HG03175 (cell line): Measurements from ENCODE around the gene TELO2.

Source experiments
- ATAC-seq: cut with Tn5 transposase; IDR thresholded peaks from one replicate; pipeline ENCODE4 v1.9.1; 2021; ENCODE audit warnings: mild to moderate bottlenecking, moderate library complexity; ENCODE audit not compliant: unreplicated experiment

The TELO2 gene

GRCh38 chr16:1550069-1550468 is 56.9 kb downstream of the TELO2 start:
- no peak for ATAC-seq

DNA sequence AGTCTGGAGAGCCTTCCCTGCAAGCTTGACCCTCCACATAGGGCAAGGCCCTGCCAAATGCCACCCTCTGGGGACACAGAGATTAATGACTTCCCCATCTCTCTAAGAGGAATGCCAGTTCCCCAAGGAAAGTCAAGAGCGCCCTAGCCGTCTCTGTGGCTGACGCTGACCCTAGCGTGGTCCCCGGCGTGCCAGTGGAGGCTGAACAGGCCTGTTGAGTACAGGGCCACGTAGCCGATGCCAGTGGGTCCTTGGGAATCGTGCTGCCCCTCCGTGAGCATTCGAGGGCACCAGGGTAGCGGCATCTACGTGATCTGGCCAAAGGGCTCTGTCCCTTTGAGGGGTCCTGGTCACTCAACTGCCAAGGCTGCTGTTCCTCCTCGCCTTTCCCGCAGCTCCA is 57.5 kb downstream of the TELO2 start:
- no peak for ATAC-seq

DNA sequence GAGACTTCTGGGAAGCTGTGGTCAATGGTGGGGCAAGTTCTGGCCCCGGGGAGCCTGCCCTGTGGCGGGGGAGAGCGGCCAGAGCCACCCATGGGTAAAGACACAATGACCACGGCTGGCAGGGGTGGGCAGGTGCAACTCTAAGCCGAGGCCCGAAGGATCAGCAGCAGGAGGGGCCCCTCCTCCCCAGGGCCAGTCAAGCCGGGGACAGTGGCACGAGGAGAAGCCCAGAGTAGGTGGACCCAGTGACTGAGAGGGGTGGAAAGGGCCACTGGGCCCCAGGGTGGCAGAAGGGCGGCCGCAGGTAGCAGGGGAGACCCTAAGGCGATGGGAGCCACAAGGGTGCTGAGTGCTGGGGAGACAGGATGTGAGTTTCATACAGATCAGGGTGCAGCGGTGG is 58.0 kb downstream of the TELO2 start:
- ATAC-seq: no peak

DNA sequence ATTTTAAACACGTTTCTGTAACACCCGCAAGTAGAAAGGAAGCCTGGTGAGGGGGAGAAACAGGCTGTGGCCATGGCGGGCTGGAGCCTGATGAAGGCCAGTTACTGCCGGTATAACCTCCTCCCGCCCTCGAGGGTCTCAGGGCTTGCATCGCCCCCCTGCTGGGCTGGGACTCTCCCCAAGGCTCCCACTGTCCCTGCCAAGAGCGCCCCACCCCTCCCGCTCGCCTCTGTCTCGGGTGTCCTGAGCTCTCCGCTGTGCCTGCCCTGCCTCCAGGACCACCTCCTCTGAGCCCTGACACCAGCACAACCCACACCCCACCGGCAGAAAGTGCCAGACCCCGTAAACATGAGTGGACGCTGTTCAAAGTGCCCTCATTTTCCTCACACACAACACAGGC is 59.0 kb downstream of the TELO2 start:
- no peak for ATAC-seq

DNA sequence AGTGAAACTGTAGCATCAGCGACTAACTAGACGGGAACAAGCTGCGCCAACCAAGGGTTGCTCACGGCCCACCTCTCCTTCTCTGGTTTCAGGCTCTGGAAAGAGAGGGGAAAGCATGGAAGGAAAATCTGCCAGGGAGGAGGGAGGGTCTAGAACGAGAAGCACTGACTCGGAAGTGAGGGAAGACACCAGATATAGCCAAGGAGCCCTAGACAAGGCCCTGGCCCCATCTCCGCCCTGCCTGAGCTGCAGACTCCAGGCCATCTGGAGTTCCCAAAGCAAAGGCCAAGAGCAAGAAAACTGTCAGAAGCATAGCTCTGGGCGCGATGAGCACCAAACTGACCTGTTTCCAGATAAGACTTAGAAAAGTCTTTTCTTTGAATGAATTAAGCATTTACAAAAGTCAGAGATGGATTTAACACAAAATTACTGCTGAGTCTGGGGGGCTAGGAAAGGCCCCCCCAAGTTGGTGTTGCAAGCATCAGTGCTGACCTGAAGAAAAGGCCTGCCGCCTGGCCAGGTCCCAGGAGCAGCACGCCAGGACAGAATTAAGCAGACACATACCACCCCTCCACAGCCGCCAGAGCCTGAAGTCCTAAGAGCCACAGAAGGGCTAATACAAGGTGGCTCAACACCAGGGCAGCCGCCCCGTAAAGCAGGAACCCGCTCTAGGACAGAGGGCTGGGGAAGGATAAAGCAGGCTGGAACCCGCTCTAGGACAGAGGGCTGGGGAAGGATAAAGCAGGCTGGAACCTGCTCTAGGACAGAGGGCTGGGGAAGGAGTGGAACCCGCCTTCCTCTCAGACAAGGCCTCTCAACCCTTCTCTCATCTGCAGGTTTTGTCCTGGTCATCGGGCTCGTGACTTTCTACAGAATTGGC is 61.0 kb downstream of the TELO2 start:
- no peak for ATAC-seq

DNA sequence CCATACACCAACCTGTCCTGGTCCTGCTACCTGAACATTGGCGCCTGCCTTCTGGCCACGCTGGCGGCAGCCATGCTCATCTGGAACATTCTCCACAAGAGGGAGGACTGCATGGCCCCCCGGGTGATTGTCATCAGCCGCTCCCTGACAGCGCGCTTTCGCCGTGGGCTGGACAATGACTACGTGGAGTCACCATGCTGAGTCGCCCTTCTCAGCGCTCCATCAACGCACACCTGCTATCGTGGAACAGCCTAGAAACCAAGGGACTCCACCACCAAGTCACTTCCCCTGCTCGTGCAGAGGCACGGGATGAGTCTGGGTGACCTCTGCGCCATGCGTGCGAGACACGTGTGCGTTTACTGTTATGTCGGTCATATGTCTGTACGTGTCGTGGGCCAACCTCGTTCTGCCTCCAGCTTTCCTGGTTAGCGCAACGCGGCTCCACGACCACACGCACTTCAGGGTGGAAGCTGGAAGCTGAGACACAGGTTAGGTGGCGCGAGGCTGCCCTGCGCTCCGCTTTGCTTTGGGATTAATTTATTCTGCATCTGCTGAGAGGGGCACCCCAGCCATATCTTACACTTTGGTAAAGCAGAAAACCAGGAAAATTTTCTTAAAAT is 61.8 kb downstream of the TELO2 start:
- no peak for ATAC-seq

GRCh38 chr16:1556254-1556653 is 63.1 kb downstream of the TELO2 start:
- no peak for ATAC-seq

DNA sequence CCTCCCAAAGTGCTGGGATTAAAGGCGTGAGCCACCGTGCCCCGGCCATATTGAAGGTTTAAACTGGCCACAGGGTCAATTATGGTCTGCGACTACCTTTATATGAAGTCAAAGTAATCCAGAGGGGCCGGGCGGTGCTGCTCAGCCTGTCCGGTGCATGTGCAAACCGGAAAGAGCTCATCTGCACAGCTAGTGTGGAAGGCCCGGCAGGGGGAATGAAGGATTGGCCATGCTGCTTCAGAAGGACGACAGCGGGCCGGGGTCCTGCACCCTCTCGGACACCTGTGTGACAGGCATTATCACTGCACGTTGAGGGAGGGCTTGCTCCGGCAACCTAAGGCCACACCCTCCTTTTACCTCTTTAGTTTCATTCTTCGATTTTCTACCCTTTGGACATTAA is 63.9 kb downstream of the TELO2 start:
- no peak for ATAC-seq

DNA sequence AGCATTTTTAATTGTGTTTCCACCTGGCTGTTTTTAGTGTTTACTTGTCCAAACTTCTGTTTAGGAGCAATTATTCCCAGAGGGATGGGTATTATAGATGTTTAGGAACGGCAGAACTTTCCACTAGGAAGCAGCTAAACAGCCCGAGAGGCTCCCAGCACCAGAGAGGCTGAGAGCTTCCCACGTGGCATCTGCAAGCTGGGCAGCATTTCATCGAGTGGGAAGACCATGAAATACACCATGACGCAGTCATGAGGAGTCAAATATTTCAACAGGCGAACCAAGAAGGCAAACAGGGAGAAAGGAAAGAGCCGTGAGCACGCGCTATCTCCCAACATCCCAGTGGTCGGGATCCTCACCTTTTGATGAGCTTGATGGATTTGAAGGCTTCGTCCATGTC is 64.4 kb downstream of the TELO2 start:
- no peak for ATAC-seq

DNA sequence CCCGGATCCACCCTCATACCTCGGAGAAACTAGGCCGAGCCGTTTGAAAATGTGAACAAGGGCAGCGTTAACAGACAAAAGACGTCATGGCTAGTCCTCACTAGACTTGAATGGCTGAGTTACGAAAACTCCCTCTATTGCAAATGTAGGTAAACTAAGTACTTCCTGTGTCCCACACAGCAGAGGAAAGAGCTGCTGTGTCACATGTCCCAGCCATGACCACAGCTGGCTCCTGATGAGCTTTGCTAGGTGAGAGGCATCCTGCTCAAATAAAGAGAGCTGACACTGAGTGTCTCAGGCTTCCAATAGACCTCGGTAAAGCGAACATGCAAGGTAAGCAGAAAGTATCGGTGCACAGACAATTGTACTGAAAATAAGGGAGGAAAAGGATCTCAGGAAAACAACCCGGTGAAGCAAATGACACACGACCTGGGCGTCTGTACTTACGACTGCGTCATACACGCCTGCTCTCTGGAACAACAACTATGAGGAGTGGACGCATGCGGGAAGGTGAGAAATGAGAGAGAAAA is 66.4 kb downstream of the TELO2 start:
- no peak for ATAC-seq
